Glomerular visceral epithelial cell (primary cell): ENCODE data around the gene ARID5A.
"Not testable (repeated sequence)": the region's sequence is repeated elsewhere in the genome, so short reads cannot be mapped to it uniquely, and the experiment has no call there.

Experiments used
- DNase-seq: peaks from one replicate; pipeline ENCODE4 v3.0.0-alpha.2; 2016; ENCODE audit errors: extremely low spot score

The ARID5A gene

GRCh38 chr2:96556441-96557330, 20.1 kb downstream of the ARID5A start:
- peak; percentile 99 for DNase-seq

- DNase-seq, result not testable (repeated sequence)
These were observed 20.9 kb downstream of the ARID5A start for GRCh38 chr2:96557421-96557820.

GRCh38 chr2:96558061-96558460, 21.5 kb downstream of the ARID5A start:
- no peak for DNase-seq

GRCh38 chr2:96558485-96558884, 21.9 kb downstream of the ARID5A start:
- DNase-seq, result no peak

- DNase-seq, result no peak
These were observed 27.5 kb downstream of the ARID5A start for GRCh38 chr2:96564026-96564425.

GRCh38 chr2:96564563-96564962, 28.0 kb downstream of the ARID5A start:
- no peak for DNase-seq

GRCh38 chr2:96565111-96565510, 28.6 kb downstream of the ARID5A start:
- no peak for DNase-seq

GRCh38 chr2:96568094-96568493, 31.5 kb downstream of the ARID5A start:
- DNase-seq, result no peak

- no peak for DNase-seq
These were observed 37.8 kb downstream of the ARID5A start for GRCh38 chr2:96574364-96574763.

GRCh38 chr2:96575785-96576456, 39.4 kb downstream of the ARID5A start:
- no peak for DNase-seq

- no peak for DNase-seq
These were observed 40.9 kb downstream of the ARID5A start for GRCh38 chr2:96577501-96577900.

GRCh38 chr2:96578731-96579130, 42.2 kb downstream of the ARID5A start:
- no peak for DNase-seq

- no peak for DNase-seq
These were observed 42.9 kb downstream of the ARID5A start for GRCh38 chr2:96579422-96579821.

GRCh38 chr2:96580771-96581170, 44.2 kb downstream of the ARID5A start:
- no peak for DNase-seq

- DNase-seq, result no peak
These were observed 47.5 kb downstream of the ARID5A start for GRCh38 chr2:96584017-96584416.

GRCh38 chr2:96587843-96588242, 51.3 kb downstream of the ARID5A start:
- no peak for DNase-seq

GRCh38 chr2:96591054-96591453, 54.5 kb downstream of the ARID5A start:
- DNase-seq, result no peak

- no peak for DNase-seq
These were observed 54.9 kb downstream of the ARID5A start for GRCh38 chr2:96591494-96591893.

- DNase-seq, result no peak
These were observed 57.7 kb downstream of the ARID5A start for GRCh38 chr2:96594282-96594681.

- no peak for DNase-seq
These were observed 58.2 kb downstream of the ARID5A start for GRCh38 chr2:96594691-96595152.

GRCh38 chr2:96596596-96596995, 60.0 kb downstream of the ARID5A start:
- DNase-seq, result no peak

- DNase-seq, result no peak
These were observed 63.4 kb downstream of the ARID5A start for GRCh38 chr2:96599941-96600340.
